KOPT-K1 (cell line): ENCODE measurements around the gene CFAP20.

ENCODE experiments used
- H3K27ac ChIP-seq: fragments of 200-600 bp; sonication (generic); 2 replicates; pipeline ENCODE4 v1.5.1; 2016; ENCODE audit warnings: antibody characterized with exemption, mild to moderate bottlenecking, low read depth, low read length; ENCODE audit not compliant: poor library complexity, severe bottlenecking
- H3K36me3 ChIP-seq: fragments of 200-600 bp; sonication (generic); 2 replicates; pipeline ENCODE4 v1.5.1; 2017; ENCODE audit warnings: antibody characterized with exemption, mild to moderate bottlenecking, low read length, moderate library complexity; ENCODE audit not compliant: insufficient read depth
- H3K9me3 ChIP-seq: fragments of 200-600 bp; sonication (generic); 2 replicates; pipeline ENCODE4 v1.5.1; 2017; ENCODE audit warnings: antibody characterized with exemption, low read length, mild to moderate bottlenecking; ENCODE audit not compliant: insufficient read depth, poor library complexity, severe bottlenecking

The CFAP20 gene

DNA sequence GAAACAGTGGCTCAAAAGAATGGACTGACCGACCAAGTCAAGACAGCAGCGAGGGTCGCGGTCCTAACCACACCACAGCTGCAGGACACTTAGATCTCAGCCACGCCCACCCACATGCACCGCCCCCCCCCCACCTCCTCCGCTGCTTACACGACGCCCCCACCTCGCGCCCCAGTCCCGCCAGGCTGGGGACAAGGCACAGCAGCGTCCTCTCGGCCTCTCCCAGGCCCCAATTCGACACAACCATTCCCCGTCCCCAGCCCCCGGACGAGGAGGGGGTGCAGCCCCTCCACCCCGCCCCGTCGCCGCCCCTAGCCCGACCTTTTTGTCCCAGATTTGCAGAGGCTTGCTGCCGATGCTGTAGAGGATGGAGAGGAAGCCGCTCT lies 477 bp downstream of the CFAP20 start:
- Histone ChIP-seq H3K36me3 (peaks cover 14% of the 10 kb centered on the region), H3K9me3 (no peaks in the 10 kb centered on the region), H3K27ac (peak overlapping the region; percentile 97)

- peaks cover 16% of the 10 kb centered on the region for H3K36me3 ChIP-seq
- H3K9me3 ChIP-seq, result no peaks in the 10 kb centered on the region
- H3K27ac ChIP-seq, result peak overlapping the region; percentile 97
Measured at GRCh38 chr16:58128181-58128631, 975 bp downstream of the CFAP20 start.

- Histone ChIP-seq H3K27ac (no peak overlapping the region), H3K9me3 (no peaks in the 10 kb centered on the region), H3K36me3 (peaks cover 16% of the 10 kb centered on the region)
Measured at GRCh38 chr16:58127634-58128033, 1.5 kb downstream of the CFAP20 start.

GRCh38 chr16:58127033-58127556 lies 2.1 kb downstream of the CFAP20 start:
- Histone ChIP-seq H3K27ac (no peak overlapping the region), H3K9me3 (no peaks in the 10 kb centered on the region), H3K36me3 (peaks cover 16% of the 10 kb centered on the region)

GRCh38 chr16:58126451-58126961 lies 2.7 kb downstream of the CFAP20 start:
- Histone ChIP-seq H3K27ac (no peak overlapping the region), H3K36me3 (peaks cover 16% of the 10 kb centered on the region), H3K9me3 (no peaks in the 10 kb centered on the region)

GRCh38 chr16:58125781-58126335 lies 3.3 kb downstream of the CFAP20 start:
- no peak overlapping the region for H3K27ac ChIP-seq
- H3K36me3 ChIP-seq, result peaks cover 20% of the 10 kb centered on the region
- no peaks in the 10 kb centered on the region for H3K9me3 ChIP-seq

GRCh38 chr16:58125041-58125440 lies 4.1 kb downstream of the CFAP20 start:
- H3K36me3 ChIP-seq, result peaks cover 20% of the 10 kb centered on the region
- no peaks in the 10 kb centered on the region for H3K9me3 ChIP-seq
- no peak overlapping the region for H3K27ac ChIP-seq

- no peak overlapping the region for H3K27ac ChIP-seq
- H3K9me3 ChIP-seq, result no peaks in the 10 kb centered on the region
Measured at GRCh38 chr16:58124601-58124915, 4.6 kb downstream of the CFAP20 start.

DNA sequence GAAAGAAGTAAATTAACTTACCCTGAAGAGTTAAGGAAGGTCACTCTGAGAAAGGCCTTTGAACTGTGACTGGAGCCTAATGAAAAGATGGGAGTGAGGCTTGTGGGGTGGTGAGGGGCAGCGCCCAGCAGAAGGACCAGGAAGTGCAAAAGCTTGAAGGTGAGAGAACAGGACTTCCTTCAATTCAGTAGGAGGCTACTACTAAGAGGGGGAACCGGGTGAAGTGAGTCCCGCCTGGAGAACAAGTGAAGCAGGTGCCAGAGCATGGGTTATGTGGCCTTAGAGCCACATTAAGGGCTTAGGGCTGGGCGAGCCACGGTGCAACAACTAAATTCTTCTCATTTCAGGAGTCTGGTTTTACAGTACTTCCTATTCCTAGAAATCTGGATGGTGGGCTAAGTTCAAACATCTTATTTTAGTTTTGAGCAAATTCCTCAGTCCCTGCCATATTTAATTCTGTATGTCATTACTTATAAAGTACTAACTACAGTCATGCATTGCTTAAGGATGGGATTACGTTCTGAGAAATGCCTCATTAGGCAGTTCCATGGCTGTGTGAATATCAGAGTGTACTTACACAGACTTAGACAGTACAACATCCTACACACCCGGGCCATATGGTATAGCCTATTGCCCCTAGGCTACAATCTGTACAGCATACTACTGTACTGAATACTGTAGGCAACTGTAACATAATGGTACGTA lies 5.1 kb downstream of the CFAP20 start:
- H3K27ac ChIP-seq, result no peak overlapping the region
- H3K9me3 ChIP-seq, result no peaks in the 10 kb centered on the region
- peaks cover 20% of the 10 kb centered on the region for H3K36me3 ChIP-seq

More at GRCh38 chr16:58124601-58124915, 4.6 kb downstream of the CFAP20 start:
- H3K36me3 ChIP-seq, result peaks cover 20% of the 10 kb centered on the region

- Histone ChIP-seq H3K36me3 (peaks cover 29% of the 10 kb centered on the region), H3K27ac (no peak overlapping the region), H3K9me3 (no peaks in the 10 kb centered on the region)
Measured at GRCh38 chr16:58121132-58121531, 8.0 kb downstream of the CFAP20 start.

- Histone ChIP-seq H3K27ac (no peak overlapping the region), H3K9me3 (no peaks in the 10 kb centered on the region)
Measured at GRCh38 chr16:58120234-58120633, 8.9 kb downstream of the CFAP20 start.

DNA sequence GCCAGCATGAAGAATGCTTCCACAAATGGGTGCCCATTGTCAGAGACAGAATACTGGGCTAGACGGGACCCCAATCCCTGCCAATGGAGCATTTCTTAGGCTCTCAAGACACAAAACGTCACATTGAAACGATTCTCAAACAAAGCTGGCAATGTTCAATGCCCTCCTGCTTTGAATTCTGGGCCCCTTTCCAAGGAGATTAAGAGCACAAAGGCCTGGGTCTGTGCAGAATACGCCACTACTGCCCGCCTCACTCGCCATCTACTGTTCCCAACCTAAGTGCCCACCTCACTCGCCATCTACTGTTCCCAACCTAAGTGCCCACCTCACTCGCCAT lies 9.7 kb downstream of the CFAP20 start:
- peaks cover 40% of the 10 kb centered on the region for H3K36me3 ChIP-seq
- no peaks in the 10 kb centered on the region for H3K9me3 ChIP-seq
- no peak overlapping the region for H3K27ac ChIP-seq

More at GRCh38 chr16:58120234-58120633, 8.9 kb downstream of the CFAP20 start:
- H3K36me3 ChIP-seq, result peaks cover 32% of the 10 kb centered on the region

DNA sequence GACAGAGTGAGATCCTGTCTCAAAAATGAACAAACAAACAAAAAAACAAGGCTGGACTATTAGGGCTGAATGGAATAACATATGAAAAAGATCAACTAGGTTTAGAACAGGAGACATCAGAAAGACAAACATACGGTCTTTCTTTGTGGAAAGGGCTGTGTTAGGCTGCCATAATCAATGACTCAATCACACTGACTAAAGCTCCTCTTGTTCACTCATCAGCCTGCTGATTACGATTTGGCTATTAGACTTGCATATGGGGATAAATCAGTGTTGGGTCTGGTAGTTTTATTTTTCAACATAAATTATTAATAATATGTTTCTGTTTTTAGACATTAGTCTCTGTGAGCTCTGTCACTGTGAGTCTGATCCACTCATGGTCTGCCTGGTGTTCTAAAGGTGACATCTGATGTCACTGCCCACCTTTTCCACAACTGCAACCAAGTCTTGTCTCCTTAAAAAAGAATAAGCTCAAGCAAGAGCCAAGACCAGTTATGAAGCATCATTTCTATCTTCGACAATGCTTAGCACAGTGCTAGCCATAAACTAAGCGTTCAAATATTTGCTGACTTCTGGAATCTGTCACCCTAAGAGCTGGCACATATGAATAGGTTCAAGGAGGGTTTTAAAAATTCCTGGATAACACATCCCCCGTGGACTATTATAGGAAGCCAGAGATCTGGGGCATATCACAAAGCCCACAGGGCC lies 10.2 kb downstream of the CFAP20 start:
- no peaks in the 10 kb centered on the region for H3K9me3 ChIP-seq
- no peak overlapping the region for H3K27ac ChIP-seq
- H3K36me3 ChIP-seq, result peaks cover 45% of the 10 kb centered on the region

DNA sequence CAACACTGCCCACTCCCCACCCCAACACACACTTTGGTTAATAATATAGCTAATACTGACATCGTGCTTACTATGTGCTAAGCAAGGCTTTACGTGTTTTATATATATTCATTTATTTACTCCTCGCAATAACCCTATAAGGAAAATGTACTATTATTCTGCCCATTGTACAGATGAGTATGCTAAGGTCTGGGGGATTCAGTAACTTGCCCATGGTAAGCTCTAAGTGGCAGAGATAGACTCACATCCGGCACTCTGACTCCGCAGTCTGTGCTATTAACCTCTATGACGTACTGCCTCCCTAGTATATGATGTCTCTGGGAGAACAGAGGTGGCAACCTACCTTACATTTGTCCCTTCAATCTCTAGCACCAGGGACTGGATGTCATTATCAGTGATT lies 12.7 kb downstream of the CFAP20 start:
- H3K27ac ChIP-seq, result no peak overlapping the region
- no peaks in the 10 kb centered on the region for H3K9me3 ChIP-seq
- H3K36me3 ChIP-seq, result peaks cover 64% of the 10 kb centered on the region

GRCh38 chr16:58116081-58116480 lies 13.1 kb downstream of the CFAP20 start:
- Histone ChIP-seq H3K36me3 (peaks cover 63% of the 10 kb centered on the region), H3K9me3 (no peaks in the 10 kb centered on the region), H3K27ac (no peak overlapping the region)
